ENCODE measurements around the gene EEF1B2.
"Not testable (repeated sequence)": the region's sequence is repeated elsewhere in the genome, so short reads cannot be mapped to it uniquely, and the experiment has no call there.

The EEF1B2 gene

DNA sequence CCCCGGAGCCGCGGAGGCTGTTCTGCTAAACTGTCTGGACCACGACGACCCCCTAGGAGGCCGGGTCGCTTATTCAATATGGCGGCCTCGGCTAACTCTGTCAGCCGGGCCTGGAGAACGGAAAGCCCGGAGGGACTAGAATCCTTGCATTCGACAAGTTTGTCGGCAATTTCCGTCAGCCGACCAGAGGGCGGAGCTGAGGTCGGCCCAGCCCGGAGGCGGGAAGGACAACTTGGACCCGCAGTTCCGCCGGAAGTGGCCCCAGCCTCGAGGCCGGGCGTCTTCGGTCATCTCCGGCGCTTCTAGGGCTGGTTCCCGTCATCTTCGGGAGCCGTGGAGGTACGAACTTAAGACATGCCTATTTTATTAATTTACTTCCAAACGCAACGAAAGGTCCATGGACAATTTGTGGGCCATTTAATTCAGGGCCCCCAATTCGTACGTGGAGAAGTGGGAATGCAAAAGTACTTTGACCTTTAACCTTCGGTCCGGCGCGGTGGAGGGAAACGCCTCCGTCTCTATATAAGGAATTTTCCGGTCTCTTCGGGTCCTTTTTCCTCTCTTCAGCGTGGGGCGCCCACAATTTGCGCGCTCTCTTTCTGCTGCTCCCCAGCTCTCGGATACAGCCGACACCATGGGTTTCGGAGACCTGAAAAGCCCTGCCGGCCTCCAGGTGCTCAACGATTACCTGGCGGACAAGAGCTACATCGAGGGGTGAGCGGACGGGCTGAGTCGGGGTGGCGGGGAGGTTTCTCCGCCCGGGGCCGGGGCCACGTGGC, at the start of gene EEF1B2, which contains the start of gene NDUFS1:
TSS of gene EEF1B2 (plus strand) at position 550 of the 779 bp plus-strand sequence. CDS start at position 635, 85 bp downstream.
TSS of gene NDUFS1 (minus strand) at position 99 of the 779 bp plus-strand sequence. CDS start 5,766 bp downstream, outside the sequence.
- Histone ChIP-seq H3K4me3 (ENCODE audit: insufficient read length, low read depth) (peak within 1 kb of the TSS; percentile 91), H3K9ac (ENCODE audit: insufficient read length, low read depth) (peak within 1 kb of the TSS; percentile 98), H3K4me1 (ENCODE audit: insufficient read depth, insufficient read length) (peaks cover 2% of the 10 kb centered on the region), H3K27me3 (ENCODE audit: insufficient read depth, insufficient read length) (no peaks in the 10 kb centered on the region), H3K36me3 (ENCODE audit: insufficient read depth, insufficient read length, low read length) (peaks cover 50% of the 10 kb centered on the region), H3K9me3 (ENCODE audit: insufficient read depth, low read length) (no peaks in the 10 kb centered on the region)
- peak; percentile 99 for DNase-seq (ENCODE audit: low read depth, low spot score)
- no peak for TF ChIP-seq ZNF274 (IDR thresholded peaks at IDR 0.05; ENCODE audit: low read depth, low read length)
- peak; percentile 81 for TF ChIP-seq YY1 (IDR thresholded peaks at IDR 0.05; ENCODE audit: insufficient read depth, insufficient read length)

- no peaks in the 10 kb centered on the region for H3K9me3 ChIP-seq (ENCODE audit: insufficient read depth, low read length)
- TF ChIP-seq ZNF274 (IDR thresholded peaks at IDR 0.05; ENCODE audit: low read depth, low read length) = no peak
- TF ChIP-seq SUZ12 (IDR thresholded peaks at IDR 0.05; ENCODE audit: extremely low read depth, insufficient read depth, insufficient read length) = no peak
- no peak for TF ChIP-seq YY1 (IDR thresholded peaks at IDR 0.05; ENCODE audit: insufficient read depth, insufficient read length)
- no peak for DNase-seq (ENCODE audit: low read depth, low spot score)
- H3K4me3 ChIP-seq (ENCODE audit: insufficient read length, low read depth) = no peak overlapping the region
- H3K36me3 ChIP-seq (ENCODE audit: insufficient read depth, insufficient read length, low read length) = peaks cover 9% of the 10 kb centered on the region
- H3K4me1 ChIP-seq (ENCODE audit: insufficient read depth, insufficient read length) = no peaks in the 10 kb centered on the region
- H3K9ac ChIP-seq (ENCODE audit: insufficient read length, low read depth) = no peak overlapping the region
- H3K27me3 ChIP-seq (ENCODE audit: insufficient read depth, insufficient read length) = no peaks in the 10 kb centered on the region
Observed at GRCh38 chr2:206112108-206112507, 47.6 kb upstream of the EEF1B2 start.

- no peaks in the 10 kb centered on the region for H3K9me3 ChIP-seq (ENCODE audit: insufficient read depth, low read length)
- H3K4me1 ChIP-seq (ENCODE audit: insufficient read depth, insufficient read length) = no peaks in the 10 kb centered on the region
- no peak for DNase-seq (ENCODE audit: low read depth, low spot score)
- H3K36me3 ChIP-seq (ENCODE audit: insufficient read depth, insufficient read length, low read length) = peaks cover 17% of the 10 kb centered on the region
- no peaks in the 10 kb centered on the region for H3K27me3 ChIP-seq (ENCODE audit: insufficient read depth, insufficient read length)
- H3K9ac ChIP-seq (ENCODE audit: insufficient read length, low read depth) = no peak overlapping the region
- no peak overlapping the region for H3K4me3 ChIP-seq (ENCODE audit: insufficient read length, low read depth)
- TF ChIP-seq YY1 (IDR thresholded peaks at IDR 0.05; ENCODE audit: insufficient read depth, insufficient read length) (no peak), SUZ12 (IDR thresholded peaks at IDR 0.05; ENCODE audit: extremely low read depth, insufficient read depth, insufficient read length) (no peak), ZNF274 (IDR thresholded peaks at IDR 0.05; ENCODE audit: low read depth, low read length) (no peak)
Observed at GRCh38 chr2:206112846-206113547, 46.7 kb upstream of the EEF1B2 start.

DNA sequence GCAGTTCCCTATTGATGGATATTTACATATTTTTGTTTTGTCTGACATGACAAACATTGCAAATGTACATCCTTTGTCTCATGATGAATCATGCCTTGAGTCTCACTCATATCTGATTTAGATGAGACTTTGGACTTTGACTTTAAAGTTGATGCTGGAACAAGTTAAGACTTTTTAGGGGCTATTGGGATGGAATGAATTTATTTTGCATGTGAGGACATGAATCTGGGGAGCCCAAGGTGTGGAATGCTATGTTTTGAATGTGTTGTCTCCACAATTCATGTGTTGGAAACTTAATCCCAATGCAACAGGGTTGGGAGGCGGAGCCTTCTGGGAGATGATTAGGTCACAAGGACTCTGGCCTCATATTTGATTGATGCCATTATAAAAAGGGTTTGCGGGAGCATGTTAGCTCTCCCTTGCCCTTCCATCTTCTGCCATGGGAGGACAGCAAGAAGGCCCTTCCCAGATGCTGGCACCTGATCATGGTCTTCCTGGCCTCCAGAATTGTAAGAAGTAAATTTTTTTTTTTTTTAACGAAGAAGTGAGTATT, 44.6 kb upstream of the EEF1B2 start:
- no peak overlapping the region for H3K9ac ChIP-seq (ENCODE audit: insufficient read length, low read depth)
- no peaks in the 10 kb centered on the region for H3K4me1 ChIP-seq (ENCODE audit: insufficient read depth, insufficient read length)
- DNase-seq (ENCODE audit: low read depth, low spot score) = no peak
- H3K4me3 ChIP-seq (ENCODE audit: insufficient read length, low read depth) = no peak overlapping the region
- no peaks in the 10 kb centered on the region for H3K9me3 ChIP-seq (ENCODE audit: insufficient read depth, low read length)
- no peaks in the 10 kb centered on the region for H3K27me3 ChIP-seq (ENCODE audit: insufficient read depth, insufficient read length)
- no peak for TF ChIP-seq YY1 (IDR thresholded peaks at IDR 0.05; ENCODE audit: insufficient read depth, insufficient read length)
- no peak for TF ChIP-seq ZNF274 (IDR thresholded peaks at IDR 0.05; ENCODE audit: low read depth, low read length)
- TF ChIP-seq SUZ12 (IDR thresholded peaks at IDR 0.05; ENCODE audit: extremely low read depth, insufficient read depth, insufficient read length) = no peak
- H3K36me3 ChIP-seq (ENCODE audit: insufficient read depth, insufficient read length, low read length) = peaks cover 25% of the 10 kb centered on the region

- Histone ChIP-seq H3K4me3 (ENCODE audit: insufficient read length, low read depth) (no peak overlapping the region), H3K36me3 (ENCODE audit: insufficient read depth, insufficient read length, low read length) (peaks cover 36% of the 10 kb centered on the region), H3K27me3 (ENCODE audit: insufficient read depth, insufficient read length) (no peaks in the 10 kb centered on the region), H3K9me3 (ENCODE audit: insufficient read depth, low read length) (no peaks in the 10 kb centered on the region), H3K9ac (ENCODE audit: insufficient read length, low read depth) (no peak overlapping the region), H3K4me1 (ENCODE audit: insufficient read depth, insufficient read length) (no peaks in the 10 kb centered on the region)
- no peak for DNase-seq (ENCODE audit: low read depth, low spot score)
- TF ChIP-seq ZNF274 (IDR thresholded peaks at IDR 0.05; ENCODE audit: low read depth, low read length) (no peak), YY1 (IDR thresholded peaks at IDR 0.05; ENCODE audit: insufficient read depth, insufficient read length) (no peak), SUZ12 (IDR thresholded peaks at IDR 0.05; ENCODE audit: extremely low read depth, insufficient read depth, insufficient read length) (no peak)
Observed at GRCh38 chr2:206116278-206116677, 43.4 kb upstream of the EEF1B2 start.

GRCh38 chr2:206122569-206122968, 37.1 kb upstream of the EEF1B2 start:
- H3K4me3 ChIP-seq (ENCODE audit: insufficient read length, low read depth); H3K9me3 ChIP-seq (ENCODE audit: insufficient read depth, low read length); H3K4me1 ChIP-seq (ENCODE audit: insufficient read depth, insufficient read length); H3K27me3 ChIP-seq (ENCODE audit: insufficient read depth, insufficient read length); H3K9ac ChIP-seq (ENCODE audit: insufficient read length, low read depth); DNase-seq (ENCODE audit: low read depth, low spot score): not testable (repeated sequence)
- peaks cover 85% of the 10 kb centered on the region for H3K36me3 ChIP-seq (ENCODE audit: insufficient read depth, insufficient read length, low read length)

DNA sequence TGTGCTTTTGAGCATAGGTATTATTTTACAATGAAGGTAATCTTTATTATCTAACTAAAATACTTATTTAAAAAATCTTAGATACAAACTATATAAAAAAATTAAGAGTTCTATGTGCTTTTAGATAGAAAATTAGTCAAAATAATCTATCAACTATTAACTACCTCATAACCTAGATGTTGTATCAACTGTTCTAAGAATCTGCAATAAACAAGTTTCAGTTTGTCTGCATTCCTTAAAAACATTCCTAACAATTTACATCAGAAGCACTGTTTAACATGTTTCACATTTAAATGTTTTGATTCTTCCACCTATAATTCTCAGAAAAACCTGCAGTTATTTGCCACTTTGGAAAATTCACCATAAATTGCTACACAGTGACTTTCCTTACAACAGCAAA, 33.8 kb upstream of the EEF1B2 start:
- Histone ChIP-seq H3K27me3 (ENCODE audit: insufficient read depth, insufficient read length) (no peaks in the 10 kb centered on the region), H3K4me1 (ENCODE audit: insufficient read depth, insufficient read length) (no peaks in the 10 kb centered on the region), H3K9ac (ENCODE audit: insufficient read length, low read depth) (no peak overlapping the region), H3K36me3 (ENCODE audit: insufficient read depth, insufficient read length, low read length) (peaks cover 94% of the 10 kb centered on the region), H3K4me3 (ENCODE audit: insufficient read length, low read depth) (no peak overlapping the region), H3K9me3 (ENCODE audit: insufficient read depth, low read length) (no peaks in the 10 kb centered on the region)
- no peak for DNase-seq (ENCODE audit: low read depth, low spot score)
- TF ChIP-seq ZNF274 (IDR thresholded peaks at IDR 0.05; ENCODE audit: low read depth, low read length) = no peak
- no peak for TF ChIP-seq YY1 (IDR thresholded peaks at IDR 0.05; ENCODE audit: insufficient read depth, insufficient read length)
- TF ChIP-seq SUZ12 (IDR thresholded peaks at IDR 0.05; ENCODE audit: extremely low read depth, insufficient read depth, insufficient read length) = no peak

All from NT2/D1 (cell line).